ENCODE data around the gene RFK. TPM values are rescaled to one million over a fixed set of nuclear protein-coding genes. Genes with fewer than 3 reads are reported as not detected.

Gene RFK
- total and polyA plus RNA-seq, 12 donors, result 8.1 to 48.5 (median 22.0) TPM

- DNase-seq, result no peak
- Histone ChIP-seq H3K27ac (peak overlapping the region in 1 of 5 donors; percentile 31), H3K27me3 (no peaks in the 10 kb centered on the region), H3K4me3 (no peak overlapping the region), H3K4me1 (replicated peaks in 1 of 2) (peaks cover 4 to 20% of the 10 kb centered on the region in 2 donors), H3K36me3 (replicated peaks in 1 of 2) (peaks cover 0 to 26% of the 10 kb centered on the region in 2 donors), H3K9me3 (replicated peaks in 1 of 3) (peaks cover 0 to 3% (median 0%) of the 10 kb centered on the region in 3 donors)
- 8 to 27% (median 19%) methylated on average over 1 of the region's 1 CpG for WGBS, 4 donors
- TF ChIP-seq CTCF (IDR thresholded peaks at IDR 0.05) (no peak), POLR2A (IDR thresholded peaks at IDR 0.05) (no peak)
- intact Hi-C loops (cut with DNase I), result no loop called here
Measured at GRCh38 chr9:76390656-76391055, 3.6 kb downstream of the RFK start.

GRCh38 chr9:76379494-76379893, 14.7 kb downstream of the RFK start:
- whole genome bisulfite sequencing, 4 donors, result 80 to 96% (median 91%) methylated on average over 2 of the region's 2 CpGs
- intact Hi-C loops (cut with DNase I), result no loop called here
- H3K36me3 ChIP-seq (replicated peaks in 1 of 2), result no peaks in the 10 kb centered on the region
- no peaks in the 10 kb centered on the region for H3K9me3 ChIP-seq (replicated peaks in 1 of 3)
- H3K27me3 ChIP-seq, result no peaks in the 10 kb centered on the region
- H3K4me1 ChIP-seq (replicated peaks in 1 of 2), result no peaks in the 10 kb centered on the region
- no peak overlapping the region for H3K27ac ChIP-seq
- no peak for DNase-seq
- H3K4me3 ChIP-seq, result no peak overlapping the region
- TF ChIP-seq POLR2A (IDR thresholded peaks at IDR 0.05) (no peak), CTCF (IDR thresholded peaks at IDR 0.05) (no peak)

- intact Hi-C loops (cut with DNase I), result no loop called here
- no peak overlapping the region for H3K27ac ChIP-seq
- no peaks in the 10 kb centered on the region for H3K27me3 ChIP-seq
- DNase-seq, result no peak
- H3K36me3 ChIP-seq (replicated peaks in 1 of 2), result no peaks in the 10 kb centered on the region
- no peak overlapping the region for H3K4me3 ChIP-seq
- 83 to 92% (median 89%) methylated on average over 6 of the region's 6 CpGs for WGBS, 4 donors
- no peak for TF ChIP-seq POLR2A (IDR thresholded peaks at IDR 0.05)
- no peak for TF ChIP-seq CTCF (IDR thresholded peaks at IDR 0.05)
- H3K4me1 ChIP-seq (replicated peaks in 1 of 2), result no peaks in the 10 kb centered on the region
- no peaks in the 10 kb centered on the region for H3K9me3 ChIP-seq (replicated peaks in 1 of 3)
Measured at GRCh38 chr9:76378367-76379073, 15.7 kb downstream of the RFK start.

GRCh38 chr9:76377791-76378190, 16.4 kb downstream of the RFK start:
- Histone ChIP-seq H3K36me3 (replicated peaks in 1 of 2) (no peaks in the 10 kb centered on the region), H3K27me3 (no peaks in the 10 kb centered on the region), H3K27ac (no peak overlapping the region), H3K4me3 (no peak overlapping the region), H3K4me1 (replicated peaks in 1 of 2) (no peaks in the 10 kb centered on the region), H3K9me3 (replicated peaks in 1 of 3) (no peaks in the 10 kb centered on the region)
- DNase-seq, result no peak
- TF ChIP-seq POLR2A (IDR thresholded peaks at IDR 0.05), result no peak
- intact Hi-C loops (cut with DNase I), result no loop called here

Data from adrenal gland (tissue), 12 donors.